ENCODE measurements around the gene RASA1. TPM values are rescaled to one million over a fixed set of nuclear protein-coding genes. Genes with fewer than 3 reads are reported as not detected.
A peak's percentile ranks its signal among the peaks of the same experiment; 100 is the strongest.

The RASA1 gene
- total RNA-seq, 1 experiment from 2014 or later: 79.3 TPM

- DNase-seq (ENCODE audit: low read depth): no peak
These were observed 91.4 kb downstream of the RASA1 start for GRCh38 chr5:87359106-87359505.

- no peak for DNase-seq (ENCODE audit: low read depth)
These were observed 92.4 kb downstream of the RASA1 start for GRCh38 chr5:87360132-87360531.

- no peak for DNase-seq (ENCODE audit: low read depth)
These were observed 93.4 kb downstream of the RASA1 start for GRCh38 chr5:87361031-87361445.

- no peak for DNase-seq (ENCODE audit: low read depth)
These were observed 94.0 kb downstream of the RASA1 start for GRCh38 chr5:87361536-87362213.

GRCh38 chr5:87367243-87367642 is 99.6 kb downstream of the RASA1 start:
- no peak for DNase-seq (ENCODE audit: low read depth)

GRCh38 chr5:87368601-87369000 is 100.9 kb downstream of the RASA1 start:
- no peak for DNase-seq (ENCODE audit: low read depth)

- no peak for DNase-seq (ENCODE audit: low read depth)
These were observed 101.7 kb downstream of the RASA1 start for GRCh38 chr5:87369431-87369830.

GRCh38 chr5:87372705-87373104 is 105.0 kb downstream of the RASA1 start:
- DNase-seq (ENCODE audit: low read depth): no peak

- DNase-seq (ENCODE audit: low read depth): no peak
These were observed 114.5 kb downstream of the RASA1 start for GRCh38 chr5:87382224-87382623.

- no peak for DNase-seq (ENCODE audit: low read depth)
These were observed 115.5 kb downstream of the RASA1 start for GRCh38 chr5:87383216-87383615.

GRCh38 chr5:87385802-87386201 is 118.1 kb downstream of the RASA1 start:
- no peak for DNase-seq (ENCODE audit: low read depth)

GRCh38 chr5:87388129-87388528 is 120.4 kb downstream of the RASA1 start:
- DNase-seq (ENCODE audit: low read depth): no peak

- DNase-seq (ENCODE audit: low read depth): no peak
These were observed 121.8 kb downstream of the RASA1 start for GRCh38 chr5:87389296-87390034.

GRCh38 chr5:87390075-87390474 is 122.4 kb downstream of the RASA1 start:
- DNase-seq (ENCODE audit: low read depth): no peak

- no peak for DNase-seq (ENCODE audit: low read depth)
These were observed 123.0 kb downstream of the RASA1 start for GRCh38 chr5:87390576-87391199.

- no peak for DNase-seq (ENCODE audit: low read depth)
These were observed 124.5 kb downstream of the RASA1 start for GRCh38 chr5:87392170-87392569.

GRCh38 chr5:87392801-87393200 is 125.1 kb downstream of the RASA1 start:
- DNase-seq (ENCODE audit: low read depth): no peak

- peak; percentile 73 for DNase-seq (ENCODE audit: low read depth)
These were observed 125.6 kb downstream of the RASA1 start for GRCh38 chr5:87393331-87393730.

GRCh38 chr5:87394411-87395165 is 126.9 kb downstream of the RASA1 start:
- peak; percentile 32 for DNase-seq (ENCODE audit: low read depth)

GRCh38 chr5:87398981-87399614 is 131.4 kb downstream of the RASA1 start:
- DNase-seq (ENCODE audit: low read depth): no peak

GRCh38 chr5:87399720-87400119 is 132.0 kb downstream of the RASA1 start:
- no peak for DNase-seq (ENCODE audit: low read depth)
